Neuron (in vitro differentiated cells): ENCODE results near the gene CACNA1F.
"Not testable (repeated sequence)": the region's sequence is repeated elsewhere in the genome, so short reads cannot be mapped to it uniquely, and the experiment has no call there.

Experiments used
- H2AFZ ChIP-seq: one replicate; pipeline ENCODE4 v1.6.1; 2013; ENCODE audit warnings: low read depth, mild to moderate bottlenecking, inconsistent platforms, low read length, moderate library complexity
- H3K27me3 ChIP-seq: one replicate; pipeline ENCODE4 v1.6.1; 2013; ENCODE audit warnings: low read length; ENCODE audit not compliant: insufficient read depth
- H3K36me3 ChIP-seq: one replicate; pipeline ENCODE4 v1.6.1; 2013; ENCODE audit warnings: low read length; ENCODE audit not compliant: insufficient read depth
- H3K4me1 ChIP-seq: one replicate; pipeline ENCODE4 v1.6.1; 2013; ENCODE audit warnings: low read length; ENCODE audit not compliant: insufficient read depth
- H3K4me3 ChIP-seq: 2 replicates; pipeline ENCODE4 v1.5.1; 2013; ENCODE audit warnings: mild to moderate bottlenecking, low read length, moderate library complexity
- H3K9me3 ChIP-seq: one replicate; pipeline ENCODE4 v1.6.1; 2013; ENCODE audit warnings: low read length

Gene CACNA1F

DNA sequence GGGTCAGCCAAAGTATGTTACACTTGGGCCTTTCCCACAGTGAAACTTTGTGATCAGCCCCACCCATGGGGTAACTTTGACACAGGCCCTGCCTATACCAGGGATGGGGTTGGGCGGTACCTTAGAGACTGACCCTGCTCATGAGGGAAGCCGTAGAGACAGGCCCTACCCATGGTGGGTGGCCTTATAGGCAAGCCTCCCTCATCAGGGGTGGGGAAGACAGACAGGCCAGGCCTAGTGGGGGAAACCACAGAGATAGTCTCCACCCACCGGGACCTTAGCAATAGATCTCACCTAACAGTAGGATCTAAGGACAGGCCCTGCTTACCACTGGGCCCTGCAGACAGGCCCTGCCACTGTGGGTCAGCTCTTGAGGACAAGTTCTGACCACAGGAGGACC lies 54.6 kb downstream of the CACNA1F start:
- peaks cover 2% of the 10 kb centered on the region for H3K9me3 ChIP-seq
- H3K27me3 ChIP-seq: peaks cover under 1% of the 10 kb centered on the region
- no peaks in the 10 kb centered on the region for H3K36me3 ChIP-seq
- no peak overlapping the region for H3K4me3 ChIP-seq
- no peaks in the 10 kb centered on the region for H3K4me1 ChIP-seq
- no peak overlapping the region for H2AFZ ChIP-seq

DNA sequence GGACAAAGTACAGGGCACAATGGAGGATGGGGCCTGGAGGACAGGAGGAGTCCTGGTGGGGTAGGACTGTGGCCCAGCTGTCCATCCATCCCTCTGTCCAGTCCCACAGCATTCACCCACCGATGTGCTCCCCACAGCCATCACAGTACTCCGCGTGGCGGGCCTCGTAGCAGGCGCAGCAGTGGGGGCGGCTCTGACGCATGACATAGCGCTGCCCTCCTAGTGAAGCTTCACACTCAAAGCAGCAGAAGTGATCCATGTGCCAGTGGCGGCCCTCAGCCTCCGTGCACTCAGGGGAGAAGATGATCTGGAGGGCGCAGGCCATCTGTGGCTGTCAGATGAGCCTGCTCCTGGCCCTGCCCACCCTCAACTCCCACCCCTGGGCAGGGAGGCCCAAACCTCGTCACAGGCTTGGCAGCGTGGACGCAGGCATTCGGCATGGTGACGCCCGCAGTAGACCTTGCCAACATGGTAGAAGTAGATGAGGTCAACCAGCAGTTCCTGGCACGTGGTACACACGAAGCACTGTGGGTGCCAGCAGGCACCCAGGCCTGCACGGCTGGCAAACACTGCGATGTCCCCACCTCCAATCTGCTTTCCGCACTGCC lies 55.2 kb downstream of the CACNA1F start:
- Histone ChIP-seq H3K36me3 (no peaks in the 10 kb centered on the region), H3K27me3 (peaks cover 6% of the 10 kb centered on the region), H3K4me1 (no peaks in the 10 kb centered on the region), H2AFZ (no peak overlapping the region), H3K4me3 (no peak overlapping the region), H3K9me3 (peaks cover 4% of the 10 kb centered on the region)

DNA sequence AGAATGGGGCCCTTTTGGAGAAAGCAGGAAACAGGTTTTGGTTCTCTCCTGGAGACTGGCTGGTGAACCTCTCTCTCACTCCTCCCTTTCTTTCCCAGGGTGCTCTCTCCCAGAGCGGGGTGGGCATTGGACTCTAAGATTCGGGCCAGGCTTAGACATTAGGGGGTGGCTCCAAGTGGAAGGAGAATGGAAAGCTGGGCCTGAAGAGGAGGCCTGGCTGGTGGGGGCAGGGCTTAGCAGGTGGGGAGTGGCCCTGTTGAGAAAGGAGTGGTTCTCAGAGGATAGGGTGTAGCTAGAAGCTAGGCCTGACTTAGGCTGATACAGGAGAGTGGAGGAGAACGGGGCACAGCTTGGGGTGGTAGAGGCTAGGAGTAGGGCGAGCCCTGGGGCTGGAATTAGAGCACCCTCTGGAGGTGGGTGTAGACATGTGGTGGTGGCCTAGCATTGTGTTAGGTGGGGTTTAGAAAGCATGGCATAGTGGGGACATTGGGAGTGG lies 55.8 kb downstream of the CACNA1F start:
- H3K27me3 ChIP-seq: peaks cover 12% of the 10 kb centered on the region
- peaks cover 5% of the 10 kb centered on the region for H3K9me3 ChIP-seq
- H3K36me3 ChIP-seq: no peaks in the 10 kb centered on the region
- H2AFZ ChIP-seq: no peak overlapping the region
- no peak overlapping the region for H3K4me3 ChIP-seq
- H3K4me1 ChIP-seq: no peaks in the 10 kb centered on the region

DNA sequence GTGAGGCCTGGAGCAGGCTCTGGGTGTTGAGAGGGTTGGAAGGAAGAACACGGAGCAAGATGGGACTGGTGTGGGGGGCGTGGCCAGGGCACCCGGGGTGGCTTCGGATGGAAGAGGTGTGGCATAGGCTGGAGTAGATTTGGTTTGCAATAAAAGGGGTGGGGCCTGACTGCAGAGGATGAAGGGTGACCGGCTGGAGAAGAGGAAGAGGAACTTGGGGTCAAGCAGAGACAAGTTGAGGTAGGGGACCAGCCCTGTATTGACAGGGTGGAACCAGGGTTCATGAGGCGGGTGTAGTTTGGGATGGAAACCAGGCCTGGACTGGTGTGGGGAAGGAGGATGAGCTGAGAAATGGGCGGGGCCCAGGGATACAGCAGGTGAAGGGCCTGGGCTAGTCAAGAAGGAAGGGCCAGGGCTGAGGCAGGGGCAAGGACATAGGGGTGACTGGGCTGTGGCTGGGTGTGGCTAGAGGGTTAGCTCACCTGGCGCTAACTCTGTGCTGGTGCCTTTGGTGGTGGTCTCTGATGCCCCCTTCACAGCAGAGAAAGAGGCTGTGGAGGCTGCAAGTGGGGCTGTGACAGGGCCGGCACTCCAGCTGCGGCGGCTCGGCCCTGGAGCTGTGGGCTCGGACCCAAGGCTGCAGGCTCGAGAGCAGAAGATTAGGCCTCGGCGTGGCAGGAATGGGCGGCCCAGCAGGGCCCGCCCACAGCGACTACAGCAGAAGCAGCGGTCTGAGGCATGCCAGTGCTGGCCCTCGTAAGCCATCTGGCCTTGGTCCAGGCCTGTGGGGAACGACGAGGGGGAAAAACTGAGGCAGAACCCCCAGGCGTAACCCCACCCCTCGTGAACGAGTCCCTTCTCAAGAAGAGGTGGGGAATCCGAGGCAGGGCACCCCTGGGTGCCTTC lies 56.5 kb downstream of the CACNA1F start:
- H3K9me3 ChIP-seq: peaks cover 5% of the 10 kb centered on the region
- no peak overlapping the region for H3K4me3 ChIP-seq
- H2AFZ ChIP-seq: no peak overlapping the region
- H3K27me3 ChIP-seq: peaks cover 19% of the 10 kb centered on the region
- H3K36me3 ChIP-seq: no peaks in the 10 kb centered on the region
- H3K4me1 ChIP-seq: no peaks in the 10 kb centered on the region

DNA sequence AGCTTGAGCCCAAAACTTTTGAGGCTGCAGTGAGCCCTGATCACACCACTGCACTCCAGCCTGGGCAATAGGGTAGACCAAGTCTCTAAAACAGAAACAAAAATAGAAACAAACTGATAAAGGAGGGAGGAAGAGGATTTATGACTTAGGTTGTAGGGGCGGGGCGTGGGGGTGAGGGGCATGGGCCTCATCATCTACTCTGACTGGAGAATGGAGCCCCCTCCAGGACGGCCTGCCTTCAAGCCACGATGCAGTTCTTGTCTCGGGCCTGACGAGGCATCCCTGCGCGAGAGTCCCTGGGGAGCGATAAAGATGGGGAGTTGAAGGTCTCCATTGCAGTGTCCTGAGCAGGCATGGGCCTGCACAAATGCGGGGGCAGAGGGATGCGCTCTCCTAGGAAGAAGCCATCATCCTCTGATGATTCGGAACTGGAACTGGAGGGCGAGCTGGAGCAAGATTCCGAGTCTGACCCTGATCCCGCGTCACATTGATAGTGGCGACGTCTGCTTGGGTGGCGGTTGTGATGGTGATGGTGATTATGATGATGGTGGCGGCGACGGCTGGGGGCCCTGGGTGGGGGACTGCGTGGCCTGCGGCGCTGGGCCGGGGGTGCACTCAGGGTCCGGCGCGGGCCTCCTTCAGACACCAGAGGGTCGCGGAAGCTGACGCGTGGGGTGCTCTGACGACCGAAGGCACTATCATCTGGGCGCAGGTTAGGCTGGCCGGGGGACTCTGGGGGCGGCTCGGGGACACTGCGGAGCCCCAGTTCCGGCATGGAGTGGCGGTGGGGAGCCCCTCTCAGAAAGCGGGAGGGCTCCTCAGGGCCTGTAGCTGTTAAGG lies 57.5 kb downstream of the CACNA1F start:
- no peaks in the 10 kb centered on the region for H3K36me3 ChIP-seq
- H3K27me3 ChIP-seq: peaks cover 19% of the 10 kb centered on the region
- H3K9me3 ChIP-seq: peaks cover 5% of the 10 kb centered on the region
- H2AFZ ChIP-seq: no peak overlapping the region
- no peaks in the 10 kb centered on the region for H3K4me1 ChIP-seq
- no peak overlapping the region for H3K4me3 ChIP-seq

DNA sequence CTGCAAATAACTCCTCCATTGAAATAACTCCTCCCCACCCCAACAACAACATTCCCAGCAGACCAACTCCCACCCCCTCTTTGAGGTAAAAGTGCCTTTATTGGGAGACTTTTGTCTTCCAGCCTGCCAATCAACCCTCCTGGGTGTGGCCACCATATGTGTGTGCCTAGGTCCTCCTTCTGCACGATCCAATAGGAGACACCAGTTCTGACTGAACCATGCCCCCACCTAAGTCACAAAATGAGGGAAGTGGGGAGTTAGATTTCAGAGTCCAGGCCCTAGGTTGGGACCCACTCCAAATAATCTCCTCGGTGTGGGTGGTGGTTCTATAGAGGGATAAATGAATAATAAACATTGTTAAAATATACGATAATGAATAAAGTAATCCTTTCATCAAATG lies 58.4 kb downstream of the CACNA1F start:
- H3K9me3 ChIP-seq: peaks cover 5% of the 10 kb centered on the region

DNA sequence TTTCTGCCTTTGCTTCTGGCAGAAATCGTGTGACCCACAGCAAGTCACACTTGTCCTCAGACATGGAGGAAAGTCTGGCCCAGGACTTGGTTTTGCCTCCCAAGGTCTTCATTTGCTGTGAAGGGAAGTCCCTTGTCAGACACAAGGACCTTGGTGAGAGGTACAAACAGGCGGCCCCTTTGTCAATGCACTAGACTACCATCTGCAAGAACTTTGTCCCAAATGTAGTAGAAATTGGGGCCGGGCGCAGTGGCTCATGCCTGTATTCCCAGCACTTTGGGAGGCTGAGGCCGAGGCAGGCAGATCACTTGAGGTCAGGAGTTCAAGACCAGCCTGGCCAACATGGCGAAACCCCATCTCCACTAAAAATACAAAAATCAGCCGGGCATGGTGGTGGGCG lies 59.6 kb downstream of the CACNA1F start:
- not testable (repeated sequence) for H3K4me3 ChIP-seq, H3K4me1 ChIP-seq, H3K9me3 ChIP-seq, H3K36me3 ChIP-seq, H2AFZ ChIP-seq
- peaks cover 30% of the 10 kb centered on the region for H3K27me3 ChIP-seq

More for the DNA sequence above, 58.4 kb downstream of the CACNA1F start:
- peaks cover 24% of the 10 kb centered on the region for H3K27me3 ChIP-seq
- H3K4me3 ChIP-seq: no peak overlapping the region
- no peaks in the 10 kb centered on the region for H3K36me3 ChIP-seq
- no peak overlapping the region for H2AFZ ChIP-seq
- H3K4me1 ChIP-seq: no peaks in the 10 kb centered on the region

DNA sequence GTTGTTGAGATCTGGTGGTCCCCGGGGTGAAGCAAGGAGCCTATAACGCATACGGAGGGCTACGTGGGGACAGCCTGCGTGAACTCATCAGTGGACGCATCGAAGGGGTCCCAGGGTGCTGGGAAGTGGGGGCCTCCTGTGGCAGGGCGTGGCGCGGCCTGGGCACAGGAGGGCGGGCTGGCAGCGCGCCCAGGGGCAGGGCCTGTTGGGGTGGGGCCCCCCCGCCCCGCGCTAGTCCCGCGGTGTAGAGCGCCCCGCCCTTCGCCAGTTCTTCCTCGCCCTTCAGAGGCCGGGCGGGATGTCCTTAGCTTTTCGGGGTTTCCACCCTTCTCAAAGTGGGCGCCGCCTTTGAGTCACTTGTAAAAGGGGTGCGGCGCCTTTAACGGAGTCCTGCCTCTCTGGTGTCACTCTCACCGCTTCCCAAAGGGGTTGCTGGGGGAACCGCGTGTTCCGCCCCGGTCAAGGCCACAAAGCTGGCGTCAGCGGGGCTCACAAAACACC lies 60.8 kb downstream of the CACNA1F start:
- Histone ChIP-seq H3K36me3 (no peaks in the 10 kb centered on the region), H3K4me3 (no peak overlapping the region), H3K4me1 (no peaks in the 10 kb centered on the region), H3K9me3 (peaks cover 5% of the 10 kb centered on the region), H3K27me3 (peaks cover 30% of the 10 kb centered on the region), H2AFZ (no peak overlapping the region)

DNA sequence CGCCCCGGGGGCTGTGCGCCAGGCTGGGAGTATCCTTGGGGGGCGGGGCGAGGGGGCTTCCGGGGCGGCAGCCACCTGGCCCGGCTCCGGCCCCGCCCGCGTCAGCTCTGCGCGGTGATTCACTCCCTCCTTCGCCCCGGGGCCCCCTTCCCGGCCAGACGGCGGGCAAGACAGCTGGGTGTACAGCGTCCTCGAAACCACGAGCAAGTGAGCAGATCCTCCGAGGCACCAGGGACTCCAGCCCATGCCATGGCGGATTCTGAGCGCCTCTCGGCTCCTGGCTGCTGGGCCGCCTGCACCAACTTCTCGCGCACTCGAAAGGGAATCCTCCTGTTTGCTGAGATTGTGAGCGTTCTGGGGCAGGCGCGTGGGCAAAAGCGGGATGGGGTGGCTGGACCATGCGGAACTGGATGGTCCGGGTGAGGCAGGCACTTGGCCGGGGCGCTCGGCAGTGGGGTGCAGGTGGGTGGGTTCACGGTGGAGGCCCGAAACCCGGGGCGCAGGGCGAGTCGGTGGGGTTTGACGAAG lies 61.3 kb downstream of the CACNA1F start, which contains the start of gene PLP2:
Gene PLP2 (plus strand): TSS at position 147 of the 528 bp plus-strand sequence. CDS start 103 bp downstream, at position 250.
- Histone ChIP-seq H3K27me3 (peaks cover 30% of the 10 kb centered on the region), H3K9me3 (peaks cover 5% of the 10 kb centered on the region), H3K36me3 (no peaks in the 10 kb centered on the region), H2AFZ (no peak within 1 kb of the TSS), H3K4me1 (no peaks in the 10 kb centered on the region), H3K4me3 (no peak within 1 kb of the TSS)

DNA sequence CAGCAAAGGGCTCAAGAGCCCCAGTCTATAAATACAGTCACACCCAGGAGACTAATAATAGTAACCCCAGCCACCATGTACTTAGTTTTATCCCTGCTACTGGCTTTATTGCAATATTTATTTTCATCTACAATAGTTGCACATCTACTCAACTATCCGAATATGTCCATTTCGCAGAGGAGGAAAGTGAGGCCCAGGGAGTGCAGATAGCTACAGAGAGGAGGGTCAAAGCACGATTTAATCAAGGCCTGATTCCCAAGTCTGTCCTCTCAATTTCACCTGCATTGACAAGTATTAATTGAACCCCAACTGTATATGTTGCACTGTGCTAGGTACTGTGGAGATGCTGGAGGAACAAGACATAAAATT lies 65.4 kb downstream of the CACNA1F start:
- Histone ChIP-seq H3K9me3 (no peaks in the 10 kb centered on the region), H3K4me1 (no peaks in the 10 kb centered on the region), H3K36me3 (no peaks in the 10 kb centered on the region), H3K27me3 (peaks cover 22% of the 10 kb centered on the region), H2AFZ (no peak overlapping the region), H3K4me3 (no peak overlapping the region)

DNA sequence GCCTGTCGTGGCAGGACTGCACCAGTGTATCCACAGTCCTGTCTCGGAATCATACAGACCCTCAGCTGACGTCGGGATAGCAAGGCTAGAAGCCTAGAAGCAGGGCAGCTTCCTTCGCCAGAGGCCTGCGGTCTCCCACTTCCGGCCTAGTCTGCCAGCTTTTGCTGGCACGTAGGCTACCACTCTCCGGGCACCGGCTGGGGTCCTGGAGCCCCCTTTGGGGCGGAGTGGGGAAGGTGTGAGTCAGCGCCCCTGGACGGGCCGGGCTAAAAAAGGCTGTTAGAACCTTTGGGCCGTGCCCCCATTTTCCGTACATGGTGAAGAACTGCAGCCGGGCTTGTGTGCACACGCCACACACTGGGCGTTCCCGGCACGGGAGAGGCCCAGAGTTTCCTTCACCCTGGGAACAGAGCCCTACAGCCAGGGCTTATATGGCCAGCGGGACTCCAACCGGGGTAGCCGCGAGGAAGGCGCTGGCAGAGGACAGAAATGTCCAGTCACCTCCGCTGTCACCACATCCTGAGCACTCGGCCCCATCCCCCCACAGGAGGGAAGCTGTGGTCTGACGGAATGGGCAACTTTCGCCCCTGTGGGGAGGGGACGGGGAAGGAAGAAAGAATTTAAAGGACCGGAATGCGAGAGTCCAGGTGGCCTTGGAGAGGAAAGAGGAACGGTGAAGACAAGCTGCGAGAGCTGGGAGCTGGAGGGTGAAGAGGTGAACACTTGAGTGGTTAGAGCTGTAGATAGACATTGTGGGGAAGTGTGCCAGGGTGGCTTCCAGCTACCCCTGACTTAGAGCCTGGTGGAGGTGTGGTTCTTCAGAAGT lies 66.0 kb downstream of the CACNA1F start:
- H3K4me3 ChIP-seq: no peak overlapping the region
- no peaks in the 10 kb centered on the region for H3K9me3 ChIP-seq
- H3K36me3 ChIP-seq: no peaks in the 10 kb centered on the region
- no peak overlapping the region for H2AFZ ChIP-seq
- H3K27me3 ChIP-seq: peaks cover 16% of the 10 kb centered on the region
- H3K4me1 ChIP-seq: no peaks in the 10 kb centered on the region
